ENCODE measurements around the gene DAAM2.

GRCh38 chr6:39882531-39882899 is 90.3 kb downstream of the DAAM2 start:
- TF ChIP-seq GATA2 (IDR thresholded peaks at IDR 0.05; ENCODE audit: low read depth, low read length) (no peak), GATA3 (IDR thresholded peaks at IDR 0.05; ENCODE audit: low read depth, low read length) (no peak)

All from SH-SY5Y (cell line).